PFSK-1 (cell line): ENCODE measurements around the gene PPP6R1.

Experiments
- FOXP2 ChIP-seq: optimal IDR thresholded peaks from 2 replicates; pipeline ENCODE3; 2011; ENCODE audit warnings: borderline replicate concordance, control low read depth, inconsistent platforms; ENCODE audit not compliant: insufficient read depth; ENCODE audit errors: extremely low read length, extremely low read depth
- POLR2AphosphoS5 ChIP-seq: IDR thresholded peaks from 2 replicates; pipeline ENCODE4 v1.6.1; 2012; ENCODE audit warnings: low read depth, mild to moderate bottlenecking, control low read depth, low read length, moderate library complexity
- SIN3A ChIP-seq: IDR thresholded peaks from 2 replicates; pipeline ENCODE4 v1.6.1; 2012; ENCODE audit warnings: mild to moderate bottlenecking, low read length, moderate library complexity, borderline replicate concordance; ENCODE audit not compliant: insufficient read depth
- TAF1 ChIP-seq: IDR thresholded peaks from 2 replicates; pipeline ENCODE4 v1.6.1; 2012; ENCODE audit warnings: low read length, control low read depth, borderline replicate concordance; ENCODE audit not compliant: insufficient read depth
- TF ChIP-seq, protein P1 (sequence below), 2 experiments: IDR thresholded peaks; 2 replicates each; pipeline versions ENCODE4 v1.6.1 to v1.8.0; 2011 to 2012; ENCODE audit warnings: low read depth in 2 of 2, low read length in 2 of 2, control low read depth in 1 of 2, inconsistent platforms in 1 of 2, mild to moderate bottlenecking in 1 of 2, moderate library complexity in 1 of 2; ENCODE audit not compliant: insufficient read depth in 1 of 2

DNA sequence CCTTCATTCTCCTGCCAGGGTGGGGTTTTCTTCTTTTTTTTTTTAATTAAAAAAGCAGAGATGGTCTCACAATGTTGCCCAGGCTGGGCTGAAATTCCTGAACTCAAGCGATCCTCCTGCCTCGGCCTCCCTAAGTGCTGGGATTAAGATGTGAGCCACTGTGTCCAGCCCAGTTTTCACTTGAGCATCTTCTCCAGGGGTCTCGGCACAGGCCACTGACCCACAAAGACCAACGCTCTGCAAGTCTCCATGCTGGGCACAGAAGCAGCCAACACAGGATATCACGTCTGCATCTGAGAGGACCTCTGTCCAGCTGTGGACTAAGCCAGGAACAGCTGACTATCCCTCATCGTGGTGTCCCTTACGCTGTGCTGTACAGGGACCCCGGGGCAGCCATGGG, 20.8 kb downstream of the PPP6R1 start:
- TF ChIP-seq POLR2AphosphoS5 (no peak), TAF1 (no peak), FOXP2 (no peak), SIN3A (no peak)
- TF ChIP-seq, protein P1, sequence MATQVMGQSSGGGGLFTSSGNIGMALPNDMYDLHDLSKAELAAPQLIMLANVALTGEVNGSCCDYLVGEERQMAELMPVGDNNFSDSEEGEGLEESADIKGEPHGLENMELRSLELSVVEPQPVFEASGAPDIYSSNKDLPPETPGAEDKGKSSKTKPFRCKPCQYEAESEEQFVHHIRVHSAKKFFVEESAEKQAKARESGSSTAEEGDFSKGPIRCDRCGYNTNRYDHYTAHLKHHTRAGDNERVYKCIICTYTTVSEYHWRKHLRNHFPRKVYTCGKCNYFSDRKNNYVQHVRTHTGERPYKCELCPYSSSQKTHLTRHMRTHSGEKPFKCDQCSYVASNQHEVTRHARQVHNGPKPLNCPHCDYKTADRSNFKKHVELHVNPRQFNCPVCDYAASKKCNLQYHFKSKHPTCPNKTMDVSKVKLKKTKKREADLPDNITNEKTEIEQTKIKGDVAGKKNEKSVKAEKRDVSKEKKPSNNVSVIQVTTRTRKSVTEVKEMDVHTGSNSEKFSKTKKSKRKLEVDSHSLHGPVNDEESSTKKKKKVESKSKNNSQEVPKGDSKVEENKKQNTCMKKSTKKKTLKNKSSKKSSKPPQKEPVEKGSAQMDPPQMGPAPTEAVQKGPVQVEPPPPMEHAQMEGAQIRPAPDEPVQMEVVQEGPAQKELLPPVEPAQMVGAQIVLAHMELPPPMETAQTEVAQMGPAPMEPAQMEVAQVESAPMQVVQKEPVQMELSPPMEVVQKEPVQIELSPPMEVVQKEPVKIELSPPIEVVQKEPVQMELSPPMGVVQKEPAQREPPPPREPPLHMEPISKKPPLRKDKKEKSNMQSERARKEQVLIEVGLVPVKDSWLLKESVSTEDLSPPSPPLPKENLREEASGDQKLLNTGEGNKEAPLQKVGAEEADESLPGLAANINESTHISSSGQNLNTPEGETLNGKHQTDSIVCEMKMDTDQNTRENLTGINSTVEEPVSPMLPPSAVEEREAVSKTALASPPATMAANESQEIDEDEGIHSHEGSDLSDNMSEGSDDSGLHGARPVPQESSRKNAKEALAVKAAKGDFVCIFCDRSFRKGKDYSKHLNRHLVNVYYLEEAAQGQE (IDR thresholded peaks at IDR 0.05; ENCODE audit: insufficient read depth in 1 of 2, low read depth in 2 of 2, low read length in 2 of 2): no peak
